Thyroid gland (tissue), 4 donors: ENCODE data around the gene MBL2. TPM values are rescaled to one million over a fixed set of nuclear protein-coding genes. Genes with fewer than 3 reads are reported as not detected.

Experiments
- DNase-seq, 2 donors: peaks; one replicate each; pipeline ENCODE4 v3.0.0-alpha.2; 2019
- H3K27ac ChIP-seq, 3 donors: fragments of 200-600 bp; sonication (generic); 1 replicate in 2 of 3; 2 replicates in 1 of 3; pipeline ENCODE4 v1.5.1; 2016 to 2019; ENCODE audit warnings: mild to moderate bottlenecking in 1 of 3, moderate library complexity in 1 of 3
- H3K27me3 ChIP-seq: fragments of 200-600 bp; sonication (generic); one replicate; pipeline ENCODE4 v1.5.1; 2019
- H3K36me3 ChIP-seq, 2 donors: fragments of 200-600 bp; sonication (generic); one replicate each; pipeline ENCODE4 v1.5.1; 2016 to 2019
- H3K4me1 ChIP-seq, 2 donors: fragments of 200-600 bp; sonication (generic); one replicate each; pipeline ENCODE4 v1.5.1; 2017 to 2019
- H3K4me3 ChIP-seq, 3 donors: fragments of 200-600 bp; sonication (generic); replicated peaks in 1 of 3; 1 replicate in 2 of 3; 2 replicates in 1 of 3; pipeline ENCODE4 v1.5.1; 2016; ENCODE audit warnings: mild to moderate bottlenecking in 1 of 3
- H3K9me3 ChIP-seq: fragments of 200-600 bp; sonication (generic); one replicate; pipeline ENCODE4 v1.5.1; 2017
- CTCF ChIP-seq, 6 experiments: fragments of 200-600 bp in 3 of 6; fragments of 450-650 bp in 3 of 6; sonication (generic) in 3 of 6; IDR thresholded peaks; one replicate each; pipeline ENCODE4 v1.5.1; 2016 to 2019; ENCODE audit warnings: antibody characterized with exemption in 6 of 6, mild to moderate bottlenecking in 2 of 6, inconsistent platforms in 1 of 6, moderate library complexity in 1 of 6
- POLR2A ChIP-seq, 2 donors: fragments of 450-650 bp; IDR thresholded peaks; one replicate each; pipeline ENCODE4 v1.6.1; 2017; ENCODE audit warnings: antibody characterized with exemption in 2 of 2, mild to moderate bottlenecking in 2 of 2, moderate library complexity in 1 of 2
- WGBS, 2 donors: methylation state at CpG; one replicate each; pipeline ENCODE4 v1.1.5; 2017; 5-methylcytosine and 5-hydroxymethylcytosine counted together
- intact Hi-C: fragments of 100-400 bp; cut with DNase I; formaldehyde crosslinking; loops from one replicate; pipeline ENCODE4 v1.15.1; 2023
- total RNA-seq, 4 donors: library from RNA; depleted of rRNA; stranded (reverse); fragments of >200 nt; gene quantifications; one replicate each; pipeline ENCODE4 v1.2.3, GENCODE V29; 2016

The MBL2 gene
- total RNA-seq, 4 donors from 2014 or later, result not detected

DNA sequence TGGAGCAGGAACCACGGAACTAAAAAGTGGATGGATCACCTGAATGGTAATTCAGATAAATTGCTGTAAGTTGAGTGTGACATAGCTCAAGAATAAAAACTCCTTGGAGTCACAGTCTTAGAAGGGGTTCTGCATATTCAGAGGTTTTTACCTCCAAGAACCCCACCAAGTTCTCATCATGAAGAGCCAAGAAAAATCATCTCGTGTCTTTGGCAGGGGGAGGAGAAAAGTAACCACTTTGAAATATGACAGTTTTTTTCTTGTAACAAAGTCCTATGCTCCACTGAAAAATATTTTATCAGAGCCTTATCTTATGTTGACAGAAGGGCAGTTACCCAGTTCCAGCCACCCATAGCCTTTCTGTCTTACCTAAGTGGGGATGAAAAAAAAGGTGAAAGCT is 38.2 kb upstream of the MBL2 start:
- no peak for DNase-seq
- no peak for TF ChIP-seq POLR2A (IDR thresholded peaks at IDR 0.05)
- no peak for TF ChIP-seq CTCF (IDR thresholded peaks at IDR 0.05)
- WGBS, 2 donors, result 90 to 93% methylated on average over 2 of the region's 2 CpGs

GRCh38 chr10:52807803-52808202 is 35.2 kb upstream of the MBL2 start:
- Histone ChIP-seq H3K36me3 (no peaks in the 10 kb centered on the region), H3K4me1 (no peaks in the 10 kb centered on the region), H3K27me3 (no peaks in the 10 kb centered on the region), H3K4me3 (no peak overlapping the region), H3K9me3 (peaks cover 4% of the 10 kb centered on the region), H3K27ac (no peak overlapping the region)
- intact Hi-C loops, result no loop called here
- no peak for TF ChIP-seq CTCF (IDR thresholded peaks at IDR 0.05)
- no peak for TF ChIP-seq POLR2A (IDR thresholded peaks at IDR 0.05)
- 72 to 73% methylated on average over 2 of the region's 2 CpGs for WGBS, 2 donors
- no peak for DNase-seq

More for the DNA sequence above, 38.2 kb upstream of the MBL2 start:
- H3K36me3 ChIP-seq, result no peaks in the 10 kb centered on the region
- H3K4me3 ChIP-seq, result no peak overlapping the region
- no peaks in the 10 kb centered on the region for H3K27me3 ChIP-seq
- intact Hi-C loops, result no loop called here
- H3K27ac ChIP-seq, result no peak overlapping the region
- H3K9me3 ChIP-seq, result peaks cover 4% of the 10 kb centered on the region
- no peaks in the 10 kb centered on the region for H3K4me1 ChIP-seq

DNA sequence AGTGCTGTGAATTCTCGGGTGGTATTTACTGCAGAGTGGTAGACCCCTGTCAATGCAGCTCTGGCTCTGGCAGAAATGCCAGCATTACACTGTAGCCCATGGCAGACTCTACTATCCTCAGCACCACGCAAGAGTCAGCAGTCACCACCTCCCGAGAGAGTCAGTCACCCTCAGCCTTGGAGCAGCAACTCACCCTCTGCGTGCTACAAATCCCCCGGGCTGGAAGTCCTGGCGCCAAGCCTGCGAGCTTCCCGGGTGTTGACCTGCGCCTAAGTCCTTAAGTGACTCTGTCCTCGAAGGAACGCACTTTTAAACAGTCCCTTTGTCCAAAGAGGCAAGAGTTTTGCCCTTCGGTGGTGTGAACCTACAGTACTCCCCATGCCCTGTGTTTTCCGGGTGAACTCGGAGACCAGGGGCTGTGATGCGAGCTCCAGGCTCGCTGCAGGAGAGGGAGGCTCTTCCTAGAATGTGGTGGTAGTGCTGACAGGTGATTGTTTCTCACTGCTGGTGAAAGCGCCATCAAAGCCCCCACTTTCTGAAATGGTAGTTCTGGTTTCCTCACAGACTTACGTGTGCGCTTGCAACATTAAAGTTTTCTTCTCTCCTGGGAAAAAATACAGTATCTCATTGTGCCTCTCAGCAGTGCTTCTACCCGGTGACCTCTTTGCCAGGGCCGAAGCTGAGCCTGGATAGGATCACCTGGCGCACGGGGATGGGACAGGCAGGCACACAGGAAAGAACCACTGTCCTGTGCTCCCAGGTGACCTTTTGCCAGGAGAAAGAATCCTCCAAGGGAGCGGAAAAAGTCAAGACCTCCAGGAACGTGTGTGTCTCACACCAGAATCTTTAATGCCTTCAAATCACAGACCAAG is 33.1 kb upstream of the MBL2 start:
- no peak overlapping the region for H3K4me3 ChIP-seq
- no peak for DNase-seq
- WGBS, 2 donors, result 82 to 85% methylated on average over 23 to 24 of the region's 25 CpGs
- no peak overlapping the region for H3K27ac ChIP-seq
- no peaks in the 10 kb centered on the region for H3K9me3 ChIP-seq
- H3K4me1 ChIP-seq, result no peaks in the 10 kb centered on the region
- H3K36me3 ChIP-seq, result no peaks in the 10 kb centered on the region
- TF ChIP-seq POLR2A (IDR thresholded peaks at IDR 0.05) (no peak), CTCF (IDR thresholded peaks at IDR 0.05) (no peak)
- H3K27me3 ChIP-seq, result no peaks in the 10 kb centered on the region
- intact Hi-C loops, result no loop called here

- 25 to 61% methylated on average over 1 of the region's 1 CpG for WGBS, 2 donors
- intact Hi-C loops, result no loop called here
- Histone ChIP-seq H3K9me3 (no peaks in the 10 kb centered on the region), H3K27me3 (no peaks in the 10 kb centered on the region), H3K4me3 (no peak overlapping the region), H3K36me3 (no peaks in the 10 kb centered on the region), H3K27ac (no peak overlapping the region), H3K4me1 (no peaks in the 10 kb centered on the region)
- TF ChIP-seq CTCF (IDR thresholded peaks at IDR 0.05) (no peak), POLR2A (IDR thresholded peaks at IDR 0.05) (no peak)
- DNase-seq, result no peak
These were observed 29.4 kb upstream of the MBL2 start for GRCh38 chr10:52801947-52802346.

DNA sequence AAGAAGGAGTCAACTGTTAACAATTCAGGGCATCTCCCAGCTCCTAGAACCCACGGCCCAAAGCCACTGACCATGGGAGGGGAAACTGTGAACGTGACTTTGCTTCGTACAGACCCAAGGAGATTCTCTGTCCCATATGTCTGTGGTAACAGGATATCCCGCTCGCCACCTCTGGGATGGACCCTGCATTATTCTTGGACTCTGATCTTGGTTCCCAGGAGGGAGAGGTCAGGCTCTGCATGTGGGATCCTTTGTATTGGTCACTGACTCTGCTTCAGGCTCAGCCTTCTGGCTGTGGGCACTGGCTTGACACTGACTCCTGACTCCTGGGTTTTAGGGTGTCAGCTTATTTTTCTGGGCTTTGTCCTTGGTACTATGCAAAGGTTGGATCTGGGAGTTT is 13.5 kb upstream of the MBL2 start:
- no peak overlapping the region for H3K27ac ChIP-seq
- no peaks in the 10 kb centered on the region for H3K36me3 ChIP-seq
- TF ChIP-seq CTCF (IDR thresholded peaks at IDR 0.05) (no peak), POLR2A (IDR thresholded peaks at IDR 0.05) (no peak)
- H3K27me3 ChIP-seq, result no peaks in the 10 kb centered on the region
- no peak overlapping the region for H3K4me3 ChIP-seq
- H3K4me1 ChIP-seq, result no peaks in the 10 kb centered on the region
- intact Hi-C loops, result no loop called here
- no peaks in the 10 kb centered on the region for H3K9me3 ChIP-seq
- no peak for DNase-seq
- WGBS, 2 donors, result 94 to 99% methylated on average over 5 of the region's 5 CpGs
